AG10803 (cell line): ENCODE data around the gene ADRB2.

Experiments used
- DNase-seq: peaks from one replicate; pipeline ENCODE4 v3.0.0; 2010; ENCODE audit warnings: low read depth
- H3K4me3 ChIP-seq: 2 replicates; pipeline ENCODE4 v1.5.1; 2011; ENCODE audit warnings: mild to moderate bottlenecking, low read length, control low read depth
- TF ChIP-seq, protein P1 (sequence below): conservative IDR thresholded peaks from 2 replicates; pipeline ENCODE4 v1.5.1; 2011; ENCODE audit warnings: mild to moderate bottlenecking, low read length, control low read depth, inconsistent platforms

Gene ADRB2

DNA sequence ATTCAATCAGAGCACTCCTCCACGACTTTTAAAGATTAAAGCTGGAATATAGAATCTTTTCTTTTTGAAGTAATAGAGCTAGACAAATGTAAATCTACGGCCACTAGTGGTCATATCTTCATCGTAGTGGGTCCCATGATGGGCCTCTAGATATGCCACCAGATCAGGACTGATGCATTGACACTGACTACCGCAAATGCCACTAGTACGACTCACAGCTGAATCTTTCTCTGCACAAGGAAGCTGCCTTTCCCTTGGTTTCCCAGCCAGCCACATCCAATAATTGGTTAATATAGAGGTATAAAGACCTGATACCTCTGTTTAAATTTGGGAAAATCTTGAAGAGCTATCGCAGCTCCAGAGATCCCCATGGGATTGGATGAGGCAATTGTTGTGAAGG, 37.8 kb upstream of the ADRB2 start:
- TF ChIP-seq, protein P1, sequence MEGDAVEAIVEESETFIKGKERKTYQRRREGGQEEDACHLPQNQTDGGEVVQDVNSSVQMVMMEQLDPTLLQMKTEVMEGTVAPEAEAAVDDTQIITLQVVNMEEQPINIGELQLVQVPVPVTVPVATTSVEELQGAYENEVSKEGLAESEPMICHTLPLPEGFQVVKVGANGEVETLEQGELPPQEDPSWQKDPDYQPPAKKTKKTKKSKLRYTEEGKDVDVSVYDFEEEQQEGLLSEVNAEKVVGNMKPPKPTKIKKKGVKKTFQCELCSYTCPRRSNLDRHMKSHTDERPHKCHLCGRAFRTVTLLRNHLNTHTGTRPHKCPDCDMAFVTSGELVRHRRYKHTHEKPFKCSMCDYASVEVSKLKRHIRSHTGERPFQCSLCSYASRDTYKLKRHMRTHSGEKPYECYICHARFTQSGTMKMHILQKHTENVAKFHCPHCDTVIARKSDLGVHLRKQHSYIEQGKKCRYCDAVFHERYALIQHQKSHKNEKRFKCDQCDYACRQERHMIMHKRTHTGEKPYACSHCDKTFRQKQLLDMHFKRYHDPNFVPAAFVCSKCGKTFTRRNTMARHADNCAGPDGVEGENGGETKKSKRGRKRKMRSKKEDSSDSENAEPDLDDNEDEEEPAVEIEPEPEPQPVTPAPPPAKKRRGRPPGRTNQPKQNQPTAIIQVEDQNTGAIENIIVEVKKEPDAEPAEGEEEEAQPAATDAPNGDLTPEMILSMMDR: no peak
- DNase-seq: no peak

DNA sequence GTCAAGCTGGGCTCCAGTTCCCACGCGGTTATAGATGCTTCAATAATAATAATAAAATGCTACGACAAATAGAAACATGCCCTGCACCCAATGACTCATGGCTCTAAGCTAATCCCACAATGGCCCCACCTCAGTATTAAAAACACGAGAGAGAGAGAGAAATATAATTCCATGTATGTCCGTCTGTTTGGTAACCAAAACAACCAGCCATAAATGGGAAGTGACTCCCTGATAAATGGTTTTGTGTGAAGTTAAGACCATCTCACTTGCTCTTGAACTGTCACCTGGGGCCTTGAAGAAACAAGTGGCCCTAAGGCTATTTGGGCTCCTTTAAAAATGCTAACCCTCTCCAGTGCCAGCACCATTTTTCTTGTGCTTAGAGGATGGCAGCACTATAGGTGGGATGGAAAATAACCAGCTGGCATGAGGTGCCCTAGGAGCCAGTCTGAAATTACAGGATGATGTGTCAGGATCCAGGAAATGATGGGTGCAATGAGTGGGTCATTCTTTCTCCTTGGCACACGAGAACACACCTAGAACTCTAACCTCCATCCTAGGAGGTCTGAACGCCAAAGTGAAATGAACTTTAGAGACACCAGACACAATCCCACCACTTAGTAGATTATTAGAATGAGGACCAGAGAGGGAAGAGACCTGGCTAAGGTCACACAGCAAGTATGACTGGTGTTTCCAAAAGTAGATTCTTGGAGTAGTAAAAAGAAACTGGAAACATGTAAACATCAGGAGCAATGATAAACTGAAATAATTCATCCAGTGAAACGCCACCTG, 35.7 kb upstream of the ADRB2 start:
- TF ChIP-seq, protein P1: no peak

More for the DNA sequence above, 37.8 kb upstream of the ADRB2 start:
- no peak overlapping the region for H3K4me3 ChIP-seq

DNA sequence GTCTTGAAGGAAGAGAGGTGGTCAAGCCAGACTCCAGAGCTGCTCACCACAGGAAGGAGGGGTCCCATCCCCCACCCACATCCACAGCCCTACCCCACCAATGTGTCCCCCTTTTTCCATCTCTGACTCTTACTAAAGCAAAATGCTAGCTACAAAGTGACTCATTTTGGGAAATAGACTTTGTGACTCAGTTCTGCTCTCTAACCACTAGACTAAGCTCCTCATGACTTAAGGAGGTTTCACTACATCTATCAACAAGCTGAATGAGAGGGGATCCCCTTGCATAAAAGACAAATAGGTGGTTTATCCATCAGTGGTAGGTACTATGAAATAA, 35.1 kb upstream of the ADRB2 start:
- H3K4me3 ChIP-seq: no peak overlapping the region
- TF ChIP-seq, protein P1: no peak
- peak; percentile 32 for DNase-seq

More for the DNA sequence above, 35.7 kb upstream of the ADRB2 start:
- DNase-seq: no peak
- no peak overlapping the region for H3K4me3 ChIP-seq

DNA sequence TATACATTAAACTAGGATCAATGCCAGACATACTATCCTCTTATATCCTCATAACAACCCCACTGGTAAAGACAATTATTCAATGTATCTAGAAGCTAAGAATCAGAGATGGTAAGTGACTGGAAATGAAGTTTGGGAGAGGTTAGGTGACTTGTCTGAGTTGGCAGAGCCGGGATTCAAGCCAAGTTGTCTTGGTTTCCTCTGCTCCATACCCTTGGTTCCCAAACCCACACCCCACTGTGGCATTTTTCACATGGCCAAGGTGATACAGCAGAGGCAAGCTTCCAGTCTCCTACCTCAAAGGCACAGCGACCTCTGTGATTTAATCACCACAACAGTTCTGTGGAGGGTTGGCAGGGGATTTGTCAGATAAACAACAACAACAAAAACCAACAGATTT, 34.7 kb upstream of the ADRB2 start:
- DNase-seq: no peak
- no peak overlapping the region for H3K4me3 ChIP-seq
- TF ChIP-seq, protein P1: no peak

DNA sequence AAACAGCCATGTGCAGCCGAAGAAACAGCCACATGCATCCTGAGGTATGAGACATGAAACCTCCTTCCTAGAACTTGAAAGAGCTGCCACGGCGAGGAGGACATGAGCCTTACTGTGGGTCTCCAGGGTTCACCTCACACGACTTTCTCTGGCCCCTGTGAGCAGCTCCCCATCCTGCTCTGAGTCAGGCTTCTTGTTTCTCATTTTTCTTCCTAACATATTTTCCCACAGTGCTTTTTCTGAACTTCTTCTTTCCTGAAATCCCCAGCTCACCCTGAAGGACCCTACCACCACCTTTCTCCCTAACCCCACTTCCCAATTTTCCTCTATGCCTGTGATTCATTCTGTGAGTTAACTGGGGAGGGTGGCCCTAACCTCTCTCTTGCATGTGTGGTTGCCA, 33.7 kb upstream of the ADRB2 start:
- TF ChIP-seq, protein P1: no peak
- no peak for DNase-seq
- H3K4me3 ChIP-seq: no peak overlapping the region

DNA sequence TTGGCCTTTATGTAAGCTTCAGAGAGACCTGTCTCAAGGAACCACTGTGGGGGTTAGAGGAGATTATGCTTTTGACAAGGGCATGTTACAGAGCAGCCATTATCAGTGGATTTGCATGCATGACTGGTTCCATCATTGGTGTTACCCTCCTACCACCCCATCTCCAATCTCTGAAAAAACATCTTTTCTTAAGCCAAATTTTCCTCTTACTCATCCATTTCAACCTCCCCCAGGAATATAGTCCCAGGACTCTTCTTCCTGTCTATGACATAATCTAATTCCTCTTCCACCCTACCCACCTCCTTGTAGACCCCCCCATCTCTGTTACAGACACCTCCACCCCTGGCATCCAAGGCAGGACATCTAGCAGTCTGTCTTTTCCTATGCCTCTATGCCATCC, 33.1 kb upstream of the ADRB2 start:
- no peak for DNase-seq
- TF ChIP-seq, protein P1: no peak
- H3K4me3 ChIP-seq: no peak overlapping the region

DNA sequence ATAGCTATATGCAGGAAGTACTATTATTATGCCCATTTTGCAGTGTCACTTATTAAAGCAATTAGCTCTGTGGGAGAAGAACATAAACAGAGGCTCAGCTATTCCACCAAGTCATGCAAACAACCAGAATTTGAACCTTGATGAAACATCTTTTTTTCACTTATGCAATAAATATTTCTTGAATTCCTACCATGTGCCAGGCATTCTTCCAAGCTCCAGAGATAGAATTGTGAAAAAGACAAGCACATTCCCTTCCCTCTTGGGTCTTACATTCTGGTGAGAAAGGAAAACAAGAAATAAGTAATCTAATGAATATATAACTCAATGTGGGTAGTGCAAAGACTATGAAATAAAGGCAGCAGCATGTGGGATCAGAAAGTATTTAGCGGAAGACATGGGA, 32.1 kb upstream of the ADRB2 start:
- peak; percentile 78 for DNase-seq
- no peak overlapping the region for H3K4me3 ChIP-seq
- TF ChIP-seq, protein P1: no peak
